HEK293T (cell line): ENCODE results near the gene ARMC12.
"Not testable (repeated sequence)": the region's sequence is repeated elsewhere in the genome, so short reads cannot be mapped to it uniquely, and the experiment has no call there.

Experiments used
- CTCF ChIA-PET: fragments of 350-600 bp; formaldehyde crosslinking; extraction: SDS; loops from one replicate; lab custom pipeline; 2021; ENCODE audit warnings: antibody characterized with exemption, inconsistent platforms; lab: Yijun Ruan, JAX
- POLR2A ChIA-PET: fragments of 350-600 bp; formaldehyde crosslinking; extraction: SDS; loops from one replicate; lab custom pipeline; 2020; ENCODE audit warnings: antibody characterized with exemption, inconsistent platforms; lab: Yijun Ruan, JAX
- DNase-seq: peaks from one replicate; pipeline ENCODE4 v3.0.0; 2012; ENCODE audit warnings: mixed read lengths; ENCODE audit errors: extremely low spot score
- ARNT ChIP-seq: fragments of 450-650 bp; IDR thresholded peaks from 2 replicates; pipeline ENCODE4 v1.6.1; 2017; ENCODE audit warnings: mild to moderate bottlenecking
- BHLHE40 ChIP-seq: fragments of 450-650 bp; IDR thresholded peaks from 2 replicates; pipeline ENCODE4 v1.6.1; 2016; ENCODE audit warnings: mild to moderate bottlenecking, moderate library complexity, borderline replicate concordance
- CTBP1 ChIP-seq: fragments of 450-650 bp; IDR thresholded peaks from 2 replicates; pipeline ENCODE4 v1.6.1; 2016; ENCODE audit warnings: borderline replicate concordance
- ELF4 ChIP-seq: fragments of 450-650 bp; IDR thresholded peaks from 2 replicates; pipeline ENCODE4 v1.6.1; 2017; ENCODE audit warnings: antibody characterized with exemption
- FOXA1 ChIP-seq: fragments of 450-650 bp; IDR thresholded peaks from 2 replicates; pipeline ENCODE4 v1.6.1; 2016; ENCODE audit warnings: mild to moderate bottlenecking
- FOXK2 ChIP-seq: fragments of 450-650 bp; IDR thresholded peaks from 2 replicates; pipeline ENCODE4 v1.6.1; 2016; ENCODE audit warnings: mild to moderate bottlenecking
- FOXM1 ChIP-seq: fragments of 450-650 bp; IDR thresholded peaks from 2 replicates; pipeline ENCODE4 v1.6.1; 2017; ENCODE audit warnings: mild to moderate bottlenecking, borderline replicate concordance
- HDGF ChIP-seq: fragments of 450-650 bp; IDR thresholded peaks from 2 replicates; pipeline ENCODE4 v1.6.1; 2017; ENCODE audit warnings: antibody characterized with exemption, borderline replicate concordance
- L3MBTL2 ChIP-seq: fragments of 450-650 bp; conservative IDR thresholded peaks from 2 replicates; pipeline ENCODE4 v1.6.1; 2016; ENCODE audit warnings: mild to moderate bottlenecking
- LEF1 ChIP-seq: fragments of 450-650 bp; IDR thresholded peaks from 2 replicates; pipeline ENCODE4 v1.6.1; 2017; ENCODE audit warnings: mild to moderate bottlenecking, borderline replicate concordance
- NFRKB ChIP-seq: fragments of 450-650 bp; IDR thresholded peaks from 2 replicates; pipeline ENCODE4 v1.6.1; 2016; ENCODE audit warnings: mild to moderate bottlenecking, moderate library complexity
- SP1 ChIP-seq: fragments of 450-650 bp; IDR thresholded peaks from 2 replicates; pipeline ENCODE4 v1.6.1; 2017
- SUZ12 ChIP-seq: fragments of 450-650 bp; IDR thresholded peaks from 2 replicates; pipeline ENCODE4 v1.6.1; 2016; ENCODE audit warnings: mild to moderate bottlenecking
- TARDBP ChIP-seq: fragments of 450-650 bp; IDR thresholded peaks from 2 replicates; pipeline ENCODE4 v1.6.1; 2016
- ZNF384 ChIP-seq: fragments of 450-650 bp; IDR thresholded peaks from 2 replicates; pipeline ENCODE4 v1.6.1; 2016
- TF ChIP-seq, protein P1 (sequence below): fragments of 450-650 bp; IDR thresholded peaks from 2 replicates; pipeline ENCODE4 v1.6.1; 2016

ARMC12 gene, protein sequence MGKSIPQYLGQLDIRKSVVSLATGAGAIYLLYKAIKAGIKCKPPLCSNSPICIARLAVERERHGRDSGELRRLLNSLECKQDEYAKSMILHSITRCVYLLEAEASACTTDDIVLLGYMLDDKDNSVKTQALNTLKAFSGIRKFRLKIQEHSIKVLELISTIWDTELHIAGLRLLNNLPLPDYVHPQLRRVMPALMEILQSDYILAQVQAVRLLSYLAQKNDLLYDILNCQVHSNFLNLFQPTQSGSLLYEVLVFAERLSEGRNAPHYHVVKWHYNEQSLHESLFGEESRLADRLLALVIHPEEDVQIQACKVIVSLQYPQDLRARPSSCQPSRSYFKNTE

DNA sequence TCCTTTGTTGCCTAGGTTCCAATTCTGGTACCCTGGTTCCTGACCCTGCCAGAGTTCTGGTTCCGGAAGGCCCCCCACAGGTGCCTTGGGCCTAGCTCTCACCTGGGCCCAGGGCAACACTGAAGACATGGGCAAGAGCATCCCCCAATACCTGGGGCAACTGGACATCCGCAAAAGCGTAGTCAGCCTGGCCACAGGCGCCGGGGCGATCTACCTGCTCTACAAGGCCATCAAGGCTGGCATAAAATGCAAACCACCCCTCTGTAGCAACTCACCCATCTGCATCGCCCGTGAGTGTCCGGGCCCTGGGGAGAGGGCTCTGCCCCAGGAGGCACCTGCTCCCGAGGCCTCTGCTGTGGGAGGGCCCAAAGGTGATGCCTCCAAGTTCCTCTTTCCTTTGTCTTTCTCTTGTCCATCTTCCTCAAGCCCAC is at the start of gene ARMC12:
TSS of gene ARMC12 (plus strand) at position 51 of the 431 bp plus-strand sequence. CDS start at position 128, 77 bp downstream.
- ChIA-PET CTCF (interaction anchor here (0.6 to 5.1 kb wide), 18 partner anchors 9 to 235 kb away, joined by 3 to 43 read pairs (median 3); no protein-coding TSS in a partner anchor), POLR2A (interaction anchor here (1.0 kb wide), 1 partner anchor 152 kb away, joined by 3 read pairs; no protein-coding TSS in a partner anchor)
- DNase-seq = no peak
- TF ChIP-seq FOXK2 (no peak), TARDBP (no peak), ARNT (no peak), FOXM1 (no peak), L3MBTL2 (no peak), NFRKB (no peak), HDGF (no peak), ZNF384 (no peak), ELF4 (no peak), LEF1 (no peak), FOXA1 (no peak), SP1 (no peak), BHLHE40 (no peak)
- TF ChIP-seq, protein P1, sequence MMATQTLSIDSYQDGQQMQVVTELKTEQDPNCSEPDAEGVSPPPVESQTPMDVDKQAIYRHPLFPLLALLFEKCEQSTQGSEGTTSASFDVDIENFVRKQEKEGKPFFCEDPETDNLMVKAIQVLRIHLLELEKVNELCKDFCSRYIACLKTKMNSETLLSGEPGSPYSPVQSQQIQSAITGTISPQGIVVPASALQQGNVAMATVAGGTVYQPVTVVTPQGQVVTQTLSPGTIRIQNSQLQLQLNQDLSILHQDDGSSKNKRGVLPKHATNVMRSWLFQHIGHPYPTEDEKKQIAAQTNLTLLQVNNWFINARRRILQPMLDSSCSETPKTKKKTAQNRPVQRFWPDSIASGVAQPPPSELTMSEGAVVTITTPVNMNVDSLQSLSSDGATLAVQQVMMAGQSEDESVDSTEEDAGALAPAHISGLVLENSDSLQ = no peak

DNA sequence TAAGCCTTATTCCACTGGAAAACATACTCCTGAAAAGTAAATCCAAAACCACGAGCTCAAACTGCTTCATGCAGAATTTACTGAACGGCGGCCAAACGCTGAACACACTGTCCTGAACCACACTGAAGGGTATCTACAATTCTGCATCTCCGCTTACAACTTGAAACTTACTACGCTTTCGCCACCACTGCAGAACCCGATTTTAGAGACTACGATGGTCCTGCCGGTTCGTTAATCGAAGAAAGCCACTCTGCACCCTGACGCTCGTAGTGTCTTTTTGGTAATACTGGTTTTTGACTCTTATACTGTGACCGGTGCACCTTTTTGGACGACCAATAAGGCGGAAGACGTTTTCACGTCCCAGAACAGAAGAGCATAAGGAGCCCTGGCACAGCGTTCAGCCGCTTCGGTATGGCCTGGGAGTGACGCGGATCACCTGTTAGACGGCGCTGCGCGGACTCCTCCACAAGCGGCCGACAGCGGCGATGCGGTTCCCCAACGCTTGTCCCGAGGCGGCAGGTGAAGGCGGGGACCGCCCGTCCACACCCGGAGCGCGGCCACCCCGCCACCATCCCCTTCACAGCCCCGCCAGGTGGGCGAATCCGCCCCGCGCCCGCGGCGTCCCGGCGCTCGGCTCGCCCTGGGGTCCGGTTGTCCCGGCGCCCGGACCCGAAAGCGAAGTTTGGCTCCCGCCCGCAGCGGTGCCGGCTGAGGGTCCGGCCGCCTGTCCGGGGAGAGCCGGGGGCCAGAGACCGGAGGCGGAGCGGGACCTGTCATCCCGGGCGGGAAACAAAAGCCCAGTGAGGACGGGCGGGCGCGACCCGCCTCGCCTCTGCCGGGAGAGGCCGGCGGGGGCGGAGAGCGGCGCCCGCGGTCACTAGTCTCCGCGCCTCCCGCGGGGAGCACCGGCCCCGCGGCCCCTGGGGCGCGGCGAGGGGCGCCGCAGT is 48.9 kb upstream of the ARMC12 start:
- POLR2A ChIA-PET = interaction anchor here (1.0 to 1.7 kb wide), 5 partner anchors 24 to 44 kb away, joined by 3 to 9 read pairs (median 5); no protein-coding TSS in a partner anchor
- peak; percentile 55 for DNase-seq
- CTCF ChIA-PET = interaction anchor here (0.7 to 1.2 kb wide), 3 partner anchors 9 to 104 kb away, joined by 3 read pairs; no protein-coding TSS in a partner anchor
- TF ChIP-seq CTBP1 = no peak
- TF ChIP-seq ZNF384 = no peak
- TF ChIP-seq ARNT = no peak
- no peak for TF ChIP-seq NFRKB
- no peak for TF ChIP-seq LEF1
- TF ChIP-seq SP1 = no peak
- no peak for TF ChIP-seq L3MBTL2
- no peak for TF ChIP-seq FOXA1
- TF ChIP-seq FOXM1 = no peak
- no peak for TF ChIP-seq BHLHE40
- TF ChIP-seq FOXK2 = no peak
- no peak for TF ChIP-seq ELF4
- TF ChIP-seq HDGF = no peak
- no peak for TF ChIP-seq TARDBP
- TF ChIP-seq, protein P1 = no peak

DNA sequence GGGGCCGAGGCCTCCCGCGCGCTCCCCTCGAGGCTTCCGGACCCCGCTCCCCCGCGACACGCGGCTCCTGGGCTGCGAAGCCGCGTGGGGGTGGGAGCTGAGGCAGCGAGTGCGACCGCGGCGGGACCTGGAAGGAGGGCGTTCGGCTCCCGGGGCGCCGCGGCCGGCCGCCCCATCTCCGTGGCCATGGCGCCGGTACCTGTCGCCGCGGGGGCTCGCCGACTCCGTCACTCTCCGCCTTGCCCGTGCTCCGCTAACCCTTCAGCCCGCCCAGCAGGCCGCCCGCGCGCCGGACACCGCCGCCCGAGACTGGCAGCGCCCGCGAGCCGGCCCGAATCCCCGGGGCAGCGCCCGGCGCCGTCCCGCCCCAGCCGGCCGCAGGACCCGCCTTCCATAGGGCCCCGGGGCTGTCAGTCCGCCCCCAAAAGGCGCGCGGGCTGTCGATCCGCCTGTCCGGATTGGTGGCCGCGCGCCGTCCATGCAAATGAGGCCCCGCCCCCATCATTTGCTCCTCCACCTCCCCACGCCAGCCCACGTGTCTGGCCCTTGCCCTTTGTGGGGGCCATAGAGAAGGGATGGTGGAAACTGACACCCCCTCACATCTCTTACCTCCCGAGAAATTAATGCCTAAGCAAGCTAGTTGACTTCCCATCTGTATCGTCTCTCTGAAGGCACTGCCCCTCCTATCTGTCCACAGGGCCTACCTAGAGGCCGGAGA is 48.1 kb upstream of the ARMC12 start, which contains the start of gene FKBP5:
TSS of gene FKBP5 (minus strand) at position 311 of the 718 bp plus-strand sequence. CDS start 46,091 bp downstream, outside the sequence.
- TF ChIP-seq TARDBP (no peak), HDGF (0 out of 2 replicates have a peak, but pooled peaks have one; percentile 77), L3MBTL2 (peak; percentile 77), FOXM1 (no peak), FOXK2 (no peak)
- TF ChIP-seq, protein P1 = peak; percentile 99
- peak; percentile 94 for DNase-seq
- CTCF ChIA-PET = interaction anchor here (1.0 kb wide), 1 partner anchor 87 kb away, joined by 3 read pairs; no protein-coding TSS in a partner anchor
- POLR2A ChIA-PET = interaction anchor here (1.3 kb wide), 2 partner anchors 38 to 43 kb away, joined by 3 read pairs; no protein-coding TSS in a partner anchor

DNA sequence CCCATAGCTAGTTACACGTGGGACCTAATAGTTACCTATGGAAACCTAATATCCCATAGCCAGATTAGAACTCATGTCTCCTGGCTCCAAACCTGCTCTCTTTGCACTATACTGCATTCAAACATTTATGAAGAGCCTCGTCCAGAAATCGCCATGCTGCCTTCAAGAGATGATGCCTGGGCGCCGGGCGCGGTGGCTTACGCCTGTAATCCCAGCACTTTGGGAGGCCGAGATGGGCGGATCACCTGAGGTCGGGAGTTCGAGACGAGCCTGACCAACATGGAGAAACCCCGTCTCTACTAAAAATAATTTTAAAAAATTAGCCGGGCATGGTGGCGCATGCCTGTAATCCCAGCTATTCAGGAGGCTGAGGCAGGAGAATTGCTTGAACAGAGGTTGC is 46.8 kb upstream of the ARMC12 start:
- POLR2A ChIA-PET = interaction anchor here (1.3 kb wide), 1 partner anchor 42 kb away, joined by 3 read pairs; no protein-coding TSS in a partner anchor
- CTCF ChIA-PET, DNase-seq: not testable (repeated sequence)

DNA sequence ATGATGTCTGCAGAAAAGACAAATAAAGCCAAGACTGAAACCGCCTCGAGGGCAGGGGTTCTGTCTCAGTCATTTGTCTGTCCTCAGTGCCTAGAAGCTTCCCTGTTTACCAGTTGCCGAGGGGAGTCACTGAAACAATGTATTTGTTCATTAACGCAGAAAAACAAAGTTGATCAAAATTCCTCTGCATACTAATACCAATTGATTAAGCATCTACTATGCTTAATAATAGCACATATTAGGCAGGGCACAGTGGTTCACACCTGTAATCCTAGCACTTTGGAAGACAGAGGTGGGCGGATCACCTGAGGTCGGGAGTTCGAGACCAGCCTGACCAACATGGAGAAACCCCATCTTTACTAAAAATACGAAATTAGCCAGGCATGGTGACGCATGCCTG is 46.3 kb upstream of the ARMC12 start:
- ChIA-PET POLR2A (interaction anchor here (1.5 kb wide), 1 partner anchor 22 kb away, joined by 3 read pairs; no protein-coding TSS in a partner anchor), CTCF (no interaction called here)
- no peak for TF ChIP-seq ELF4
- no peak for TF ChIP-seq FOXM1
- TF ChIP-seq HDGF = no peak
- TF ChIP-seq, protein P1 = no peak
- TF ChIP-seq FOXA1 = no peak
- no peak for TF ChIP-seq NFRKB
- TF ChIP-seq SUZ12 = no peak
- TF ChIP-seq ZNF384 = no peak
- no peak for TF ChIP-seq BHLHE40
- no peak for TF ChIP-seq SP1
- TF ChIP-seq FOXK2 = no peak
- TF ChIP-seq ARNT = no peak
- TF ChIP-seq LEF1 = no peak
- TF ChIP-seq TARDBP = no peak
- TF ChIP-seq L3MBTL2 = no peak
- TF ChIP-seq CTBP1 = no peak
- no peak for DNase-seq
